HEK293T (cell line): Measurements from ENCODE around the gene RAD23B.
A peak's percentile ranks its signal among the peaks of the same experiment; 100 is the strongest.

Source experiments
- CTCF ChIA-PET: fragments of 350-600 bp; formaldehyde crosslinking; extraction: SDS; loops from one replicate; lab custom pipeline; 2021; ENCODE audit warnings: antibody characterized with exemption, inconsistent platforms; lab: Yijun Ruan, JAX
- POLR2A ChIA-PET: fragments of 350-600 bp; formaldehyde crosslinking; extraction: SDS; loops from one replicate; lab custom pipeline; 2020; ENCODE audit warnings: antibody characterized with exemption, inconsistent platforms; lab: Yijun Ruan, JAX
- DNase-seq: peaks from one replicate; pipeline ENCODE4 v3.0.0; 2012; ENCODE audit warnings: mixed read lengths; ENCODE audit errors: extremely low spot score
- ARNT ChIP-seq: fragments of 450-650 bp; IDR thresholded peaks from 2 replicates; pipeline ENCODE4 v1.6.1; 2017; ENCODE audit warnings: mild to moderate bottlenecking
- BHLHE40 ChIP-seq: fragments of 450-650 bp; IDR thresholded peaks from 2 replicates; pipeline ENCODE4 v1.6.1; 2016; ENCODE audit warnings: mild to moderate bottlenecking, moderate library complexity, borderline replicate concordance
- CTBP1 ChIP-seq: fragments of 450-650 bp; IDR thresholded peaks from 2 replicates; pipeline ENCODE4 v1.6.1; 2016; ENCODE audit warnings: borderline replicate concordance
- ELF4 ChIP-seq: fragments of 450-650 bp; IDR thresholded peaks from 2 replicates; pipeline ENCODE4 v1.6.1; 2017; ENCODE audit warnings: antibody characterized with exemption
- FOXA1 ChIP-seq: fragments of 450-650 bp; IDR thresholded peaks from 2 replicates; pipeline ENCODE4 v1.6.1; 2016; ENCODE audit warnings: mild to moderate bottlenecking
- FOXK2 ChIP-seq: fragments of 450-650 bp; IDR thresholded peaks from 2 replicates; pipeline ENCODE4 v1.6.1; 2016; ENCODE audit warnings: mild to moderate bottlenecking
- FOXM1 ChIP-seq: fragments of 450-650 bp; IDR thresholded peaks from 2 replicates; pipeline ENCODE4 v1.6.1; 2017; ENCODE audit warnings: mild to moderate bottlenecking, borderline replicate concordance
- HDGF ChIP-seq: fragments of 450-650 bp; IDR thresholded peaks from 2 replicates; pipeline ENCODE4 v1.6.1; 2017; ENCODE audit warnings: antibody characterized with exemption, borderline replicate concordance
- L3MBTL2 ChIP-seq: fragments of 450-650 bp; conservative IDR thresholded peaks from 2 replicates; pipeline ENCODE4 v1.6.1; 2016; ENCODE audit warnings: mild to moderate bottlenecking
- LEF1 ChIP-seq: fragments of 450-650 bp; IDR thresholded peaks from 2 replicates; pipeline ENCODE4 v1.6.1; 2017; ENCODE audit warnings: mild to moderate bottlenecking, borderline replicate concordance
- NFRKB ChIP-seq: fragments of 450-650 bp; IDR thresholded peaks from 2 replicates; pipeline ENCODE4 v1.6.1; 2016; ENCODE audit warnings: mild to moderate bottlenecking, moderate library complexity
- PKNOX1 ChIP-seq: fragments of 450-650 bp; IDR thresholded peaks from 2 replicates; pipeline ENCODE4 v1.6.1; 2016
- SP1 ChIP-seq: fragments of 450-650 bp; IDR thresholded peaks from 2 replicates; pipeline ENCODE4 v1.6.1; 2017
- SUZ12 ChIP-seq: fragments of 450-650 bp; IDR thresholded peaks from 2 replicates; pipeline ENCODE4 v1.6.1; 2016; ENCODE audit warnings: mild to moderate bottlenecking
- TARDBP ChIP-seq: fragments of 450-650 bp; IDR thresholded peaks from 2 replicates; pipeline ENCODE4 v1.6.1; 2016
- ZNF384 ChIP-seq: fragments of 450-650 bp; IDR thresholded peaks from 2 replicates; pipeline ENCODE4 v1.6.1; 2016

Gene RAD23B

GRCh38 chr9:107282759-107283622, at the start of gene RAD23B:
TSS of gene RAD23B (plus strand) at chr9:107283279. CDS start at chr9:107283630, 351 bp downstream.
- peak; percentile 97 for DNase-seq
- POLR2A ChIA-PET, result interaction anchor here (0.5 to 1.6 kb wide), 8 partner anchors 9 to 62 kb away, joined by 3 to 7 read pairs (median 4); no protein-coding TSS in a partner anchor
- CTCF ChIA-PET, result no interaction called here
- TF ChIP-seq TARDBP (peak; percentile 33; the same call in 1 of the 2 replicates), LEF1 (peak; percentile 61; the same call in 1 of the 2 replicates), ARNT (no peak)

- ChIA-PET CTCF (no interaction called here), POLR2A (no interaction called here)
- TF ChIP-seq BHLHE40 (no peak), NFRKB (no peak), L3MBTL2 (no peak), ELF4 (no peak), HDGF (no peak), SUZ12 (no peak), TARDBP (no peak), FOXK2 (no peak)
- DNase-seq, result no peak
Observed at GRCh38 chr9:107235765-107236442, 47.2 kb upstream of the RAD23B start.

- ChIA-PET POLR2A (no interaction called here), CTCF (no interaction called here)
- TF ChIP-seq LEF1 (no peak), ELF4 (no peak)
- DNase-seq, result no peak
Observed at GRCh38 chr9:107237873-107238272, 45.2 kb upstream of the RAD23B start.

- POLR2A ChIA-PET, result no interaction called here
- CTCF ChIA-PET, result interaction anchor here (0.6 kb wide), 1 partner anchor 80 kb away, joined by 3 read pairs; no protein-coding TSS in a partner anchor
- TF ChIP-seq LEF1 (no peak), FOXA1 (no peak), ELF4 (no peak), ARNT (no peak), L3MBTL2 (no peak), FOXK2 (no peak), SP1 (no peak), TARDBP (no peak), FOXM1 (no peak), ZNF384 (no peak), PKNOX1 (no peak)
- DNase-seq, result no peak
Observed at GRCh38 chr9:107239474-107239873, 43.6 kb upstream of the RAD23B start.

GRCh38 chr9:107240260-107240659, 42.8 kb upstream of the RAD23B start:
- no peak for TF ChIP-seq TARDBP
- TF ChIP-seq ZNF384, result no peak
- TF ChIP-seq NFRKB, result no peak
- TF ChIP-seq FOXK2, result no peak
- TF ChIP-seq FOXM1, result no peak
- ChIA-PET CTCF (no interaction called here), POLR2A (no interaction called here)
- no peak for DNase-seq

GRCh38 chr9:107242073-107243030, 40.7 kb upstream of the RAD23B start:
- no peak for DNase-seq
- ChIA-PET POLR2A (no interaction called here), CTCF (no interaction called here)
- TF ChIP-seq CTBP1 (no peak), HDGF (no peak), SUZ12 (no peak), FOXM1 (no peak), PKNOX1 (no peak), FOXA1 (no peak), SP1 (no peak), ELF4 (no peak), BHLHE40 (no peak), LEF1 (no peak), L3MBTL2 (no peak), NFRKB (no peak), FOXK2 (no peak), ARNT (no peak), ZNF384 (no peak), TARDBP (no peak)

- POLR2A ChIA-PET, result no interaction called here
- CTCF ChIA-PET, result no interaction called here
- no peak for DNase-seq
- TF ChIP-seq BHLHE40, result no peak
- peak; percentile 23; the same call in 1 of the 2 replicates for TF ChIP-seq PKNOX1
Observed at GRCh38 chr9:107243742-107244141, 39.3 kb upstream of the RAD23B start.
